Spleen (tissue), 7 donors: ENCODE measurements around the gene ZNF280D.

Experiments used
- CTCF ChIP-seq, 11 experiments: fragments of 200-600 bp in 7 of 11; fragments of 450-650 bp in 4 of 11; sonication (generic) in 4 of 11; IDR thresholded peaks in 8 of 11; conservative IDR thresholded peaks in 3 of 11; 1 replicate in 7 of 11; 2 replicates in 4 of 11; pipeline versions ENCODE4 v1.4.0 to v1.8.0; 2016 to 2021; ENCODE audit warnings: antibody characterized with exemption in 11 of 11, inconsistent platforms in 4 of 11, mild to moderate bottlenecking in 1 of 11
- POLR2AphosphoS5 ChIP-seq, 3 donors: sonication (generic); formaldehyde crosslinking; IDR thresholded peaks; one replicate each; pipeline ENCODE4 v1.5.1; 2017; ENCODE audit warnings: antibody characterized with exemption in 3 of 3
- donor health status: DM: no; HTN: no; CAD: no; lungs with moderate emphysema.
- donor health status: DM: no; HTN: no; CAD: no.
- donor health status: DM: no; HTN: no; CAD: no.

- TF ChIP-seq CTCF (IDR thresholded peaks at IDR 0.05 in 8 of 11, conservative IDR thresholded peaks at IDR 0.05 in 3 of 11) (no peak), POLR2AphosphoS5 (IDR thresholded peaks at IDR 0.05) (no peak)
Observed at GRCh38 chr15:56640127-56640526, 93.2 kb downstream of the ZNF280D start.
